Fibroblast of lung (primary cell): ENCODE measurements around the gene CEACAM18. TPM values are rescaled to one million over a fixed set of nuclear protein-coding genes. Genes with fewer than 3 reads are reported as not detected.

ENCODE experiments used
- DNase-seq, 2 donors: peaks; one replicate each; pipeline versions ENCODE4 v3.0.0 to v3.0.0-alpha.2; 2010; ENCODE audit warnings: low read depth in 2 of 2
- H2AFZ ChIP-seq: 2 replicates; pipeline ENCODE4 v1.5.1; 2012; ENCODE audit warnings: low read length, control low read depth, inconsistent platforms
- H3K27ac ChIP-seq: 2 replicates; pipeline ENCODE4 v1.5.1; 2011; ENCODE audit warnings: low read length, control low read depth; ENCODE audit not compliant: insufficient read depth
- H3K27me3 ChIP-seq: 2 replicates; pipeline ENCODE4 v1.5.1; 2011; ENCODE audit warnings: mild to moderate bottlenecking, low read length; ENCODE audit not compliant: control insufficient read depth, insufficient read depth
- H3K36me3 ChIP-seq: 2 replicates; pipeline ENCODE4 v1.5.1; 2011; ENCODE audit warnings: low read length; ENCODE audit not compliant: control insufficient read depth, insufficient read depth
- H3K4me1 ChIP-seq: 2 replicates; pipeline ENCODE4 v1.5.1; 2011; ENCODE audit warnings: low read length; ENCODE audit not compliant: control insufficient read depth, insufficient read depth; ENCODE audit errors: extremely low read depth
- H3K4me2 ChIP-seq: 2 replicates; pipeline ENCODE4 v1.5.1; 2011; ENCODE audit warnings: low read length, control low read depth; ENCODE audit not compliant: insufficient read depth; ENCODE audit errors: extremely low read depth
- H3K4me3 ChIP-seq, 4 experiments: fragments of 200-600 bp in 1 of 4; sonication (generic) in 1 of 4; replicated peaks in 1 of 4; 2 replicates each; pipeline ENCODE4 v1.5.1; 2011 to 2016; ENCODE audit warnings: low read length in 4 of 4, low read depth in 3 of 4, mild to moderate bottlenecking in 3 of 4, control low read depth in 2 of 4, inconsistent platforms in 1 of 4, mixed read lengths in 1 of 4; ENCODE audit not compliant: insufficient read depth in 1 of 4; ENCODE audit errors: control extremely low read depth in 1 of 4
- H3K79me2 ChIP-seq: 2 replicates; pipeline ENCODE4 v1.5.1; 2012; ENCODE audit warnings: mild to moderate bottlenecking, low read length, inconsistent platforms; ENCODE audit not compliant: control insufficient read depth, insufficient read depth
- H3K9ac ChIP-seq: 2 replicates; pipeline ENCODE4 v1.5.1; 2011; ENCODE audit warnings: mild to moderate bottlenecking, low read length, control low read depth; ENCODE audit not compliant: insufficient read depth
- H3K9me3 ChIP-seq: 2 replicates; pipeline ENCODE4 v1.5.1; 2012; ENCODE audit warnings: low read depth, low read length; ENCODE audit not compliant: control insufficient read depth, insufficient read depth
- H4K20me1 ChIP-seq: 2 replicates; pipeline ENCODE4 v1.5.1; 2011; ENCODE audit warnings: low read length; ENCODE audit not compliant: control insufficient read depth, insufficient read depth; ENCODE audit errors: extremely low read depth
- EZH2 ChIP-seq: IDR thresholded peaks from 2 replicates; pipeline ENCODE4 v1.5.1; 2012; ENCODE audit warnings: low read length, control low read depth, mild to moderate bottlenecking; ENCODE audit errors: missing control alignments
- polyA plus RNA-seq, 2 donors: library from polyadenylated mRNA; depleted of rRNA in 1 of 2; stranded (reverse) in 1 of 2; unstranded in 1 of 2; fragments of >200 nt; gene quantifications; 2 replicates each; pipeline ENCODE4 v1.2.1, GENCODE V29; 2011 to 2012; ENCODE audit warnings: missing spikeins in 1 of 2
- total RNA-seq: library from RNA; depleted of rRNA; stranded (reverse); fragments of >200 nt; gene quantifications from 2 replicates; pipeline ENCODE4 v1.2.1, GENCODE V29; 2014
- TF ChIP-seq, protein P1 (sequence below), 2 donors: IDR thresholded peaks in 1 of 2; conservative IDR thresholded peaks in 1 of 2; 1 replicate in 1 of 2; 2 replicates in 1 of 2; pipeline ENCODE4 v1.5.1; 2011 to 2012; ENCODE audit warnings: low read length in 2 of 2, control low read depth in 1 of 2, inconsistent platforms in 1 of 2, low read depth in 1 of 2, mild to moderate bottlenecking in 1 of 2

CEACAM18 gene
- total and polyA plus RNA-seq, 2 donors (not counting 1 experiment from before 2014, with no cell fraction given) = not detected

DNA sequence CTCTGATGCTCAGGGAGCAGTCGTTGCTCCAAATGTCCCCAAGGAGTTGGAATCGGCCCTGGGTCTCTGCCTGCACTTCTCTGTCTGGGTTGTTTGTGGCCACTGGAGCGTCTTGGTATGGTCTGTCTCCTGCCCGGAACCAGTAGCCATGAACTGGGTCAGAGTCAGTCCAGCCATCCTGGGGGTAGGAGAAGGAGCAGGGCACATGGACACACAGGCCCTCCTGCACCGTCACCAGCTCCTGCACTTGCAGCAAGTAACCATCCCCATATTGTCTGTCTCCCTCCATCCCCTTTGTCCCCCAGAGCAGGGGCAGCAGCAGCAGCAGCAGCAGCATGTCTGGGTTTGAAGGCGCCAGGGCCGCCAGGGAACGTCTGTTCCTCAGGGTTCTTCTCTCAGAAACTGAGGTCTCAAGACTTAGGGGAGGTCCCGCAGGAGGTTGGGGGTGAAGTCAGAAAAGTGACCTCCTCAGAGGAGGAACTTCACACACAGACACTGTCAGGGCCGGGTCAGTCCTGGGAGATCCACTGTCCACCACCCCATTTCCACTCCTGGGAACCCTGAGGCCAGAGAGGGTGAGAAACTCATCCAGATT lies 20.2 kb upstream of the CEACAM18 start, which contains the start of gene SIGLEC8:
Gene SIGLEC8 (minus strand): TSS at position 404 of the 595 bp plus-strand sequence. CDS start 67 bp downstream, at position 337.
- H3K9ac ChIP-seq = no peak within 1 kb of the TSS
- H4K20me1 ChIP-seq = no peaks in the 10 kb centered on the region
- H3K9me3 ChIP-seq = no peaks in the 10 kb centered on the region
- TF ChIP-seq, protein P1, sequence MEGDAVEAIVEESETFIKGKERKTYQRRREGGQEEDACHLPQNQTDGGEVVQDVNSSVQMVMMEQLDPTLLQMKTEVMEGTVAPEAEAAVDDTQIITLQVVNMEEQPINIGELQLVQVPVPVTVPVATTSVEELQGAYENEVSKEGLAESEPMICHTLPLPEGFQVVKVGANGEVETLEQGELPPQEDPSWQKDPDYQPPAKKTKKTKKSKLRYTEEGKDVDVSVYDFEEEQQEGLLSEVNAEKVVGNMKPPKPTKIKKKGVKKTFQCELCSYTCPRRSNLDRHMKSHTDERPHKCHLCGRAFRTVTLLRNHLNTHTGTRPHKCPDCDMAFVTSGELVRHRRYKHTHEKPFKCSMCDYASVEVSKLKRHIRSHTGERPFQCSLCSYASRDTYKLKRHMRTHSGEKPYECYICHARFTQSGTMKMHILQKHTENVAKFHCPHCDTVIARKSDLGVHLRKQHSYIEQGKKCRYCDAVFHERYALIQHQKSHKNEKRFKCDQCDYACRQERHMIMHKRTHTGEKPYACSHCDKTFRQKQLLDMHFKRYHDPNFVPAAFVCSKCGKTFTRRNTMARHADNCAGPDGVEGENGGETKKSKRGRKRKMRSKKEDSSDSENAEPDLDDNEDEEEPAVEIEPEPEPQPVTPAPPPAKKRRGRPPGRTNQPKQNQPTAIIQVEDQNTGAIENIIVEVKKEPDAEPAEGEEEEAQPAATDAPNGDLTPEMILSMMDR (conservative IDR thresholded peaks at IDR 0.05 in 1 of 2, IDR thresholded peaks at IDR 0.05 in 1 of 2; ENCODE audit: low read depth in 1 of 2, low read length in 2 of 2) = no peak
- no peaks in the 10 kb centered on the region for H3K79me2 ChIP-seq
- DNase-seq = no peak
- no peak within 1 kb of the TSS for H3K4me3 ChIP-seq
- H3K4me1 ChIP-seq = no peaks in the 10 kb centered on the region
- no peak within 1 kb of the TSS for H3K27ac ChIP-seq
- no peaks in the 10 kb centered on the region for H3K36me3 ChIP-seq
- H2AFZ ChIP-seq = no peak within 1 kb of the TSS
- no peak within 1 kb of the TSS for H3K4me2 ChIP-seq
- H3K27me3 ChIP-seq = no peaks in the 10 kb centered on the region

DNA sequence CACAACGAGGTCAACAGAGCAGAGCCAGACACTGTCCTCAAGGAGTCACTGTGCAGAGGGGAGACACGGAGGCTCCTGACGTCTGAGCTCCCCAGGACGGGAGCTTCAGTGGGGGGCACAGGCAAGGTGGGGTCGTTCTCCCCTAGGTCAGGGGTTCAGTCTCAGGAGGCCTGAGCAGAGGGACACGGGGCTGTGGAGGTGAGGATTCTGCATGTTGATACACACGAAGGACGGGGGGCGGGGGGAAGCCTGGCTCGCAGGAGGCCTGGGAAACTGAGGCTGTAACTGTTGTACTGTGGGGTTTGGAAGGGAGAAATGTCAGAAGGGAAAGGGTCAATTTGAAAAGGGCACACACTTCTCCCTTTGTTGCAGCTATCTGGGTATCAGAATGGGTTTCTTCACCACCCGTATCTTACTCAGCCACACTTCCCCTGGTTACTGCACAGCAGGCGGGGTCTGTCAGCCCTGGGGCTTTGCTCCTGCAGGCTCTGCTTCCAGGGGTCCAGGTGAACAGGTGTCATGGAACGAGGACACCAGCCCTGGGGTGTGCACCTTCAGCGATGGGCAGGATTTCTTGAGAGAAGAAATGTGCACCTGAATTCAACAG lies 19.3 kb upstream of the CEACAM18 start:
- H3K27me3 ChIP-seq = no peaks in the 10 kb centered on the region
- no peak overlapping the region for H3K9ac ChIP-seq
- H3K27ac ChIP-seq = no peak overlapping the region
- no peaks in the 10 kb centered on the region for H4K20me1 ChIP-seq
- no peak overlapping the region for H3K4me3 ChIP-seq
- H3K9me3 ChIP-seq = no peaks in the 10 kb centered on the region
- no peaks in the 10 kb centered on the region for H3K4me1 ChIP-seq
- H3K79me2 ChIP-seq = no peaks in the 10 kb centered on the region
- no peaks in the 10 kb centered on the region for H3K36me3 ChIP-seq
- no peak for DNase-seq
- no peak overlapping the region for H3K4me2 ChIP-seq
- TF ChIP-seq, protein P1 (conservative IDR thresholded peaks at IDR 0.05 in 1 of 2, IDR thresholded peaks at IDR 0.05 in 1 of 2; ENCODE audit: low read depth in 1 of 2, low read length in 2 of 2) = no peak
- TF ChIP-seq EZH2 = no peak
- H2AFZ ChIP-seq = no peak overlapping the region

GRCh38 chr19:51460164-51460992 lies 18.0 kb upstream of the CEACAM18 start:
- Histone ChIP-seq H3K4me1 (no peaks in the 10 kb centered on the region), H3K9ac (no peak overlapping the region), H4K20me1 (no peaks in the 10 kb centered on the region), H3K27ac (no peak overlapping the region), H3K9me3 (no peaks in the 10 kb centered on the region), H3K36me3 (no peaks in the 10 kb centered on the region), H3K4me2 (no peak overlapping the region), H3K79me2 (no peaks in the 10 kb centered on the region), H3K27me3 (no peaks in the 10 kb centered on the region), H2AFZ (no peak overlapping the region), H3K4me3 (no peak overlapping the region)
- no peak for DNase-seq
- TF ChIP-seq, protein P1 (conservative IDR thresholded peaks at IDR 0.05 in 1 of 2, IDR thresholded peaks at IDR 0.05 in 1 of 2; ENCODE audit: low read depth in 1 of 2, low read length in 2 of 2) = no peak
- no peak for TF ChIP-seq EZH2
